ENCODE results near the gene RNF19B. TPM values are rescaled to one million over a fixed set of nuclear protein-coding genes. Genes with fewer than 3 reads are reported as not detected.

RNF19B gene
- total and polyA plus RNA-seq, 10 of the 15 experiments (the other 5 are each of a cell fraction or from before 2014, with no cell fraction given), result 2.8 to 32.6 (median 16.6) TPM

DNA sequence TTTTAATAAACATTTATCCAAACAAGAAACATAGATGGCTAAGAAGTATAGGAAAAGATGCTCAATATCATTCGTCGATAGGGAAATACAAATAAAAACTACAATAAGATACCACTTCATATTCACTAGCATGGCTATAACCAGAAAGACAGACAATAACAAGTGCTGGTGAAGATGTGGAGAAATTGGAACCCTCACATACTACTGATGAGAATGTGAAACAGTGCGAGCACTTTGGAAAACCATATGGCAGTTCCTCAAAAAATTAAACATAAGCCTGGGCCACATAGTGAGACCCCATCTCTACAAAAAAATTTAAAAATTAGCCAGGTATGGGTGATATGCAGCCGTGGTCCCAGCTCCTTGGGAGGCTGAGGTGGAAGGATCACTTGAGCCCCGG, 54.3 kb downstream of the RNF19B start:
- no TSS peak for BruUV-seq (replicated peaks)
- TF ChIP-seq, protein P1, sequence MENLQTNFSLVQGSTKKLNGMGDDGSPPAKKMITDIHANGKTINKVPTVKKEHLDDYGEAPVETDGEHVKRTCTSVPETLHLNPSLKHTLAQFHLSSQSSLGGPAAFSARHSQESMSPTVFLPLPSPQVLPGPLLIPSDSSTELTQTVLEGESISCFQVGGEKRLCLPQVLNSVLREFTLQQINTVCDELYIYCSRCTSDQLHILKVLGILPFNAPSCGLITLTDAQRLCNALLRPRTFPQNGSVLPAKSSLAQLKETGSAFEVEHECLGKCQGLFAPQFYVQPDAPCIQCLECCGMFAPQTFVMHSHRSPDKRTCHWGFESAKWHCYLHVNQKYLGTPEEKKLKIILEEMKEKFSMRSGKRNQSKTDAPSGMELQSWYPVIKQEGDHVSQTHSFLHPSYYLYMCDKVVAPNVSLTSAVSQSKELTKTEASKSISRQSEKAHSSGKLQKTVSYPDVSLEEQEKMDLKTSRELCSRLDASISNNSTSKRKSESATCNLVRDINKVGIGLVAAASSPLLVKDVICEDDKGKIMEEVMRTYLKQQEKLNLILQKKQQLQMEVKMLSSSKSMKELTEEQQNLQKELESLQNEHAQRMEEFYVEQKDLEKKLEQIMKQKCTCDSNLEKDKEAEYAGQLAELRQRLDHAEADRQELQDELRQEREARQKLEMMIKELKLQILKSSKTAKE (IDR thresholded peaks at IDR 0.05; ENCODE audit: low read depth, poor library complexity, severe bottlenecking), result no peak
- TF ChIP-seq STAT1 (conservative IDR thresholded peaks at IDR 0.05) (no peak), SIN3A (IDR thresholded peaks at IDR 0.05; ENCODE audit: low read depth, low read length) (no peak), YBX1 (IDR thresholded peaks at IDR 0.05) (no peak), MEF2A (IDR thresholded peaks at IDR 0.05; ENCODE audit: insufficient read depth, low read depth, low read length) (no peak), SP1 (IDR thresholded peaks at IDR 0.05; ENCODE audit: low read depth, low read length) (no peak), FOS (IDR thresholded peaks at IDR 0.05; ENCODE audit: borderline replicate concordance, extremely low read depth, insufficient read length) (no peak), EZH2 (IDR thresholded peaks at IDR 0.05; ENCODE audit: borderline replicate concordance, control insufficient read depth, low read depth, low read length) (no peak), MTA2 (IDR thresholded peaks at IDR 0.05; ENCODE audit: low read depth) (no peak)
- TF ChIP-seq, protein P2, sequence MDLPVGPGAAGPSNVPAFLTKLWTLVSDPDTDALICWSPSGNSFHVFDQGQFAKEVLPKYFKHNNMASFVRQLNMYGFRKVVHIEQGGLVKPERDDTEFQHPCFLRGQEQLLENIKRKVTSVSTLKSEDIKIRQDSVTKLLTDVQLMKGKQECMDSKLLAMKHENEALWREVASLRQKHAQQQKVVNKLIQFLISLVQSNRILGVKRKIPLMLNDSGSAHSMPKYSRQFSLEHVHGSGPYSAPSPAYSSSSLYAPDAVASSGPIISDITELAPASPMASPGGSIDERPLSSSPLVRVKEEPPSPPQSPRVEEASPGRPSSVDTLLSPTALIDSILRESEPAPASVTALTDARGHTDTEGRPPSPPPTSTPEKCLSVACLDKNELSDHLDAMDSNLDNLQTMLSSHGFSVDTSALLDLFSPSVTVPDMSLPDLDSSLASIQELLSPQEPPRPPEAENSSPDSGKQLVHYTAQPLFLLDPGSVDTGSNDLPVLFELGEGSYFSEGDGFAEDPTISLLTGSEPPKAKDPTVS (IDR thresholded peaks at IDR 0.05; ENCODE audit: low read depth, low read length), result no peak
- 49% methylated on average over 5 of the region's 5 CpGs for WGBS (ENCODE audit: insufficient coverage, insufficient replicate concordance, low lambda C conversion rate, missing lambda C conversion rate)
- Histone ChIP-seq H4K20me1 (ENCODE audit: control insufficient read depth, insufficient read depth) (no peaks in the 10 kb centered on the region), H3K9me3 (replicated peaks; ENCODE audit: control insufficient read depth, insufficient read depth, low read length) (no peaks in the 10 kb centered on the region; the same call in 2 of the 3 replicates), H3K36me3 (ENCODE audit: control insufficient read depth in 2 of 2, insufficient read depth in 2 of 2, low read length in 1 of 2) (no peaks in the 10 kb centered on the region), H3K4me1 (ENCODE audit: control insufficient read depth, insufficient read depth, low read length) (no peaks in the 10 kb centered on the region), H3K4me3 (no peak overlapping the region), H2AFZ (ENCODE audit: control insufficient read depth, low read depth, low read length) (no peak overlapping the region), H3K9ac (ENCODE audit: control insufficient read depth, insufficient read depth, low read length) (no peak overlapping the region), H3K79me2 (ENCODE audit: control insufficient read depth, insufficient read depth, low read length) (no peaks in the 10 kb centered on the region), H3K4me2 (ENCODE audit: control insufficient read depth, insufficient read depth) (no peak overlapping the region), H3K27me3 (replicated peaks in 1 of 2; ENCODE audit: control insufficient read depth in 2 of 2, insufficient read depth in 2 of 2, low read length in 1 of 2) (0 out of 4 replicates have a peak, but pooled peaks cover 0 to 1% of the 10 kb centered on the region in 2 experiments), H3K27ac (ENCODE audit: control insufficient read depth, insufficient read depth) (no peak overlapping the region)
- DNase-seq (ENCODE audit: low read depth, low spot score) (no peak), FAIRE-seq (no peak), ATAC-seq (no peak)
- in situ Hi-C loops (cut with MboI), result no loop called here
- ChIA-PET POLR2A (no interaction called here), RAD21 (ENCODE audit: unreplicated experiment) (no interaction called here), SMC1A (ENCODE audit: uncharacterized antibody, unreplicated experiment) (interaction anchor here (1.0 to 1.4 kb wide), 2 partner anchors 21 to 99 kb away, joined by 3 to 4 read pairs; no protein-coding TSS in a partner anchor), CTCF (interaction anchor here (1.3 kb wide), 1 partner anchor 34 kb away, joined by 4 read pairs; no protein-coding TSS in a partner anchor)
- intact Hi-C loops (cut with micrococcal nuclease; ENCODE audit: unreplicated experiment), result no loop called here
